GM18868 (cell line): ENCODE results near the gene CYP2U1.
A peak's percentile ranks its signal among the peaks of the same experiment; 100 is the strongest.

Experiments
- ATAC-seq: cut with Tn5 transposase; IDR thresholded peaks from one replicate; pipeline ENCODE4 v1.9.1; 2021; ENCODE audit warnings: mild to moderate bottlenecking, moderate library complexity; ENCODE audit not compliant: unreplicated experiment

The CYP2U1 gene

DNA sequence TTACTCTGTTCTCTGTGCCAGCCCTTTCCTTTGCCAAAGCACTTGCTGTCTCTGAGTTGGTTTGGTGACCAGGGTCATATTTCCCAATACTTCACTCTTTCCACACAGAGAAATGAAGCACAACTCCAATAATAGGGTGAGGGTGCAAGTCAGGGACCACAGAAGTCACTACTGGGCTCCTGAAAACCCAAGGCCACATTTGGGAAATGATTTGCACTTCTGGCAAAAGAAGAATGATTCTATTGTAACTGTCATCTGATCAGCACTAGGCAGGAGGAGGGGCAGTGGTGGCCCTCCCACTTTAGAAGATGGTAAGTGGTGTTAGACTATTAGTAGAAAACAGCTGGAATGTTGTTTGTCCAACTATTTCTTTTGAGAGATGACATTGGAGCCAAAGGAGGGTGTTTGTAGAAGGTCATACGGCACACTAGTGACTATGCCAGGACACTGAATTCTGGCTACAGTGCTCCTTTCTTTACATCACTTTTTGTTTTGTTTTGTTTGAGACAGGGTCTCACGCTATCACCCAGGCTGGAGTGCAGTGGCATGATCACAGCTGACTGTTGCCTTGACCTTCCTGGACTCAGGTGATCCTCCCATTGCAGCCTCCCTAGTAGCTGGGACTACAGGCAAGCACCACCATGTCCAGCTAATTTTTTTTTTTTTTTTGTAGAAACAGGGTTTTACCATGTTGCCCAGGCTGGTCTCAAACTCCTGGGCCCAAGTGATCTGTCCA, 47.5 kb downstream of the CYP2U1 start:
- ATAC-seq = no peak

- ATAC-seq = no peak
Measured at GRCh38 chr4:107987916-107988762, 56.8 kb downstream of the CYP2U1 start.

DNA sequence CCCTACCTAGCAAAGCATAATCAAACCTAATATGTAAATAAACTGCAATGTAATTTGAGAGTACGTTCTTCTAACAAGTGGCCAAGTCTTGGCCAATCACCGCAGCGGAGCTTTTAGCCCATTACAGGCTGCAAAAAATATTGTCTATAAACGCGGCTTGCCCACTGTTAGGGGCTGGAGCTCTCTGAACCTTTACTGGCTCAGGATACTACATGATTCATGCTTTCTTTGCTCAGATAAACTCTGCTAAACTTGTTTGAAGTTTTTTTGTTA, 57.4 kb downstream of the CYP2U1 start:
- no peak for ATAC-seq

- no peak for ATAC-seq
Measured at GRCh38 chr4:107989162-107989536, 57.8 kb downstream of the CYP2U1 start.

- peak; percentile 94 for ATAC-seq
Measured at GRCh38 chr4:107989537-107990386, 58.4 kb downstream of the CYP2U1 start, which contains the start of gene HADH. Gene HADH, plus strand, starts transcription at chr4:107989889. Its CDS starts 44 bp downstream, at chr4:107989933.

DNA sequence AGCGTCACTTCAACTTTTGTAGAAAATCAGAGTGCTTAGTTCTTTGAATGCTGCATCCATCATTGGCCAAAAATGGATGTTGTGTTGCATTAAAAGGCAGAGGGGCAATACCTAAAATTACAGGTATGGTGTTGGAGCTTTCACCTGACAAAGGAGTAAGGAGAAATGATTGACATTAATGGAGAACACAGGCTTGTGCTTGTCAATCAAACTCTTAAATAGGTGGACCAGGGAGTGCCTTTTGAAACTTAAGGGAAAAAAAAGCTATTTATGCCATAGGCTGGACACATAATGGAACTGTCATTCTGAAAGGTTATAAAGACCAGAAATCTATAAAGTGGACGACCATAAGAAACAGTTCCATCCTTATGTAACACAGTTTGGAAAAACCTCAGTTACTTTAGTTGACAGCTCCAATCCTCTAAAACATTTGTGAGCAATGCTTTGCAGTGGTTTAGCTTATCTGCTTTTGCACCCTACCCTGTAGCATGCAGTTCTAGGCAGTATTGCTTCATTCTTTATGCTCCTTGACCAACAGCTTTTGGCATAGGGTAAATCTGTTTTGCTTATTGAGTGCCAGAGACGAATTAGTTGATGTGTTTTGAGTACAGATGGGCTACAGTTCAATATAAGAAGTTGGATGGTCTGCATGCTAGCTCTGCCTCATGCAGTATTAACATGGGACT, 60.7 kb downstream of the CYP2U1 start:
- no peak for ATAC-seq

DNA sequence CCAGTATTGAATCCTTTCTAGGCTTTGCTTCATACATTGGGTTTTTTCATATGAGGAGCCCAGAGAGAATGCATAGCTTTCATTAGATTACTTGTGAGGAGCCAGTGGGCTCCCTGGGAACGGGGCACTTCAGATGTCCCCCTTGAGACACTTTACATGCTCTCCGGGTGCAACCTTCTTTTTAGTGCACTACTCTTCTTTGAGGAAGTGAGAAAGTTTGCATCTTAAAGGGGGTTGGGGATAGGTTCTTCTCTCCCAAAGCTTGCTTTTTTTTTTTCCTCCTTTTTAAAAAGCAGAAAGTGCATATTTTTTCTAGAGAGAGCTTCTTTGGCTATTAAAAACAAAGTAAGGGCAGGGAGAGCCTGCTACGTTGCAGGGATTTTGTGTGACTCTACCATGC, 62.6 kb downstream of the CYP2U1 start:
- peak; percentile 46 for ATAC-seq

DNA sequence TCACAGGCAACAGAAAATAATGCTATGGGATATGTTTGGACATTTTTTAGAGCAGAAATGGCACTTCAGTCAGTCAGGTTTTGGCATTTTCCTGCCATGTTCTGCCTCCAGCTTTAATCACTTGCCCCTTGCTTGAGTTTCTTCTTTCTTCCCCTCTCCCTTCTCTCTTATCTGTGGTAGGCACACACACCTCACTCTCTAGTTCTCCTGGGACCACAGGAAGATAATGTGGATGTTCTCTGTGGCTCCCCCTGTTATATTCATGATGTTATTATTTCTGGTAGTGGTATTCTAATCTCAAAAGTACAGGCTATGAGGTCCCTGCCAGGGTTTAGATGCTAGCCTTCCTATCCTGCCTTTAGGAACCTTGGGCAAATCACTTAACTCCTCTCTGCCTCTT, 63.5 kb downstream of the CYP2U1 start:
- no peak for ATAC-seq

DNA sequence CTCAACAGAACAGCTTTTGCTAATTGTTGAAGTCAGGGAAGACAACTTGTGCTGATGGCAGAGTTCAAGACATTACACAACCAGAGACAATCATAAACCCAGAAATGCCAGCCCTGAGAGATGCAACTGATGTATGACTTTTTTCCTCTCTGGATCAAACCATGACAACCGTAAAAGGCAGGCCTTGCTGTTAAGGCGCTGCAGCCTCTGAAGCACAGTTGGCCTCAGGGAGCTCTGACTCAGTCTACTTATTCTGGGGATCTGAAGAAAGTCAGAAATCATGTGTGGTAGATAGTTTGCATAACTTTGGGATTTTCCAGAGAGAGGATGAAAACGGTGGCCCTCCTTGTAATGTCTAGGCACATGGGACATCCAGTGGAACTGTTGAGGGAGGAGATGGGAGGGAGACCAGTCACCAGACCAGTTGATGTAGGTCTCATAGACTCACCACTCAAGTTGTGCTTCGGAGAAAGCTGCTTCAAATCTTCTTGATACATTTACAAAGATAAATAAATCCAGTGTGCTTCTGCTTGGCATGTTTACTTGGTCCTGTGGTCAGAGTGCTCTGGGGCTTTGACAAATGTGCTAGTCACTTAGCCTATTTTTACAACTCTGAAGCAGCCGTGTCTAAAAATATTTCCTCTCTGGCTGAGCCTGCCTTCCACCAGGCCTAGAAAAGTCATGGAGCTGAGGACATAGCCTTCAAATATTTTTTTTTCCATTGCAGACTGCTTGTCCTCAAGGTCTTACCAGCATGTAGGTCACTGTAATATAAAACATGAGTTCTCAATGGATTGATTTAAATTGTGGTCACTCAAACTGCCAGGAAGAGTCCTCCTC, 65.8 kb downstream of the CYP2U1 start:
- no peak for ATAC-seq

- ATAC-seq = no peak
Measured at GRCh38 chr4:107997794-107998193, 66.4 kb downstream of the CYP2U1 start.

- no peak for ATAC-seq
Measured at GRCh38 chr4:107999932-108000539, 68.7 kb downstream of the CYP2U1 start.

GRCh38 chr4:108001540-108002135, 70.3 kb downstream of the CYP2U1 start:
- no peak for ATAC-seq
